HG03064 (cell line): ENCODE data around the gene KRT15.

Experiments
- ATAC-seq: cut with Tn5 transposase; IDR thresholded peaks from one replicate; pipeline ENCODE4 v1.9.1; 2021; ENCODE audit warnings: low read depth; ENCODE audit not compliant: unreplicated experiment

KRT15 gene

GRCh38 chr17:41518789-41519449 lies at the start of gene KRT15:
Gene KRT15, minus strand, starts transcription at chr17:41518890. Its CDS starts 63 bp downstream, at chr17:41518827.
- ATAC-seq, result no peak

GRCh38 chr17:41567317-41567716 lies 48.6 kb upstream of the KRT15 start:
- ATAC-seq, result no peak

DNA sequence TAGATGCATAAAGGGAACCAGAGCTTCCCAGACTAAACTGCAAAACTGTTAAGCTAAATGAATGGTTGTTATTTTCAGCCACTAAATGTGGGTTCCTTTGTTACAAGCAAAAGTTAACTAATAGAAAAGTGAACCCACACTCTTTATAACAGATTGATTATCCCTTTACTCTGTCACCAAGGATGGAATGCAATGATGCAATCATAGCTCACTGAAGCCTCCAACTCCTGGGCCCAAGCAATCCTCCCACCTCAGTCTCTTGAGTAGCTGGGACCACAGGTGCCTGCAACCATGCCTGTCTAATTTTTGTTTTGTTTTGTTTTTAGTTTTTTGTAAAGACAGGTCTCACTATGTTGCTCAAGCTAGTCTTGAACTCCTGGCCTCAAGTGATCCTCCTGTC lies 46.6 kb upstream of the KRT15 start:
- ATAC-seq, result no peak

DNA sequence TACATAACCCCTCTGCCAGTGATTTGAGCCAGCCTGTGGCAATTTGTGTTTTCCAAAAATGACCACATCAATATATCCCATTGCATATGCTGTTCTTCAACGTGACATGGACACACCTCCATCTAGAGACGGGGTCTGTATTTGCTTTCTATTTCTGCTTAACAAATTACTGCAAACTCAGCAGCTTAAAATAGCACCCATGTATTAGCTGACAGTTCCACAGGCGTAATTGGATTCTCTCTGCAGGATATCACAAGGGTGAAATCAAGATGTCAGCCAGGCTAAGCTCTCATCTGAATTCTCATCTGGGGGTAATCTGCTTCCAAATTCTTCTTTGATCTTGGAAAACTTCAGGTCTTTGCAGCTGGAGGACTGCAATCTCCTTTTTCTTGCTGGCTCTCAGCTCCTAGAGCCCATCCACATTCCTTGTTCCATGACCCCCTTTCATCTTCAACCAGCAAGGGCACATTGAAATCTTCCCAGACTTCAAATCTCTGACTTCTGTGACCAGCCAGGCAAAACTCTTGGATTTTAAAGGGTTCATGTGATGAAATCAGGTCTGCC lies 45.0 kb upstream of the KRT15 start:
- ATAC-seq, result no peak

- no peak for ATAC-seq
Measured at GRCh38 chr17:41561554-41561953, 42.9 kb upstream of the KRT15 start.

- no peak for ATAC-seq
Measured at GRCh38 chr17:41559548-41559947, 40.9 kb upstream of the KRT15 start.

DNA sequence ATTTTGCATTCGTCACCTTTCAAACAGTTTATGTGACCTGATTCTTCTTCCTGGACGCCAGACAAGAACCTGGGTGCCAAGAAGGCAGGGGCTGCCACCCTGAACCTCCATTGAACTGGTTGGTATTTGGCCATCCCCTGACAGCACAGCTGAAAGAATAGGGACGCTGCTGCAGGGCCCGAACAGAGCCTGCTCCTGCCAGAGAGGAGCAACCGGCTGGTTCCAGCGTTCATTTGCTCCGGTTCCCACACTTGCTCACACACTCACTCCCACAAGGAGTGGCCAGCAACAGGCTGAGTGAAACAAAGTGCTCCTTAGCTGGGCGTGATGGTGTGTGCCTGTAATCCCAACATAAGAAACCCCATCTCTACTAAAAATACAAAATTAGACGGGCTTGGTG lies 38.2 kb upstream of the KRT15 start:
- no peak for ATAC-seq

DNA sequence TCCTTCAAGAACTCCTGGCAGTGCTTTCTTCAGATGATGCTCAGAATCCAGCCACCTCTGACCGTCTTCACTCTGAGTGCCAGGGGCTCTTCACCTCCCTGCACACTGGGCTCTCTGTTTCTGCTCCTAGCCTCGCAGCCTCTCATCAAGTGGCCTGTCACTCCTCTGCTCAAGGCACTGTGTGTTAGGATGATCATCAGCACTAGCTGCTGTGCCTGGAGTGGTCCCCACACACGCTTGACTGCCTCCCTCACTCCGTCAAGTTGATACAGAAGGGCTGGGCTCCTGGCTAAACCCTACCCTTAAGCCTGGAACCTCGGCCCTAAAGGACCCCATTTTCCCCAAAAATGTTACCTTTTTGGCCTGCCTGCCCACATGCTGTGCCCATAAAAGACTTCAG lies 37.6 kb upstream of the KRT15 start:
- no peak for ATAC-seq

GRCh38 chr17:41555105-41555887 lies 36.6 kb upstream of the KRT15 start:
- ATAC-seq, result no peak

GRCh38 chr17:41553987-41554680 lies 35.4 kb upstream of the KRT15 start:
- no peak for ATAC-seq

DNA sequence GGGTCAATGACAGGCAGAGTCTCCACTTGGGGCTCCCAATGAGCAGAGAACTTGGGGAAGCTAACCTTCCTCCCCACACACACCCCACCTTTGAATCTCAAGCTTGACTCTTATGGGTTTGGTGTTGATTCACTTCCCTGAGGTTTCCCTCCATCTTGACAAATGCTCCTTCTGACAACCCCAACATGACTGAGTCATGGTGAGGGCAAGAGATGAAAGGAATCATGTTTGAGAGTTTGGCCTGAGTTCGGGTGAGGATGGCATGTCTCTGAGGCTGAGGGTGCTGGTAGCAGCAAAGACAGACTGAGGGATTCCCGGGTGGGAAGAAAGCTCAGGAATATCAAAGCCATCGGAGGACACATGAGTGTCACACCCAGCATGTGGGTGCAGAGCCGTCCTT lies 34.5 kb upstream of the KRT15 start:
- ATAC-seq, result no peak

DNA sequence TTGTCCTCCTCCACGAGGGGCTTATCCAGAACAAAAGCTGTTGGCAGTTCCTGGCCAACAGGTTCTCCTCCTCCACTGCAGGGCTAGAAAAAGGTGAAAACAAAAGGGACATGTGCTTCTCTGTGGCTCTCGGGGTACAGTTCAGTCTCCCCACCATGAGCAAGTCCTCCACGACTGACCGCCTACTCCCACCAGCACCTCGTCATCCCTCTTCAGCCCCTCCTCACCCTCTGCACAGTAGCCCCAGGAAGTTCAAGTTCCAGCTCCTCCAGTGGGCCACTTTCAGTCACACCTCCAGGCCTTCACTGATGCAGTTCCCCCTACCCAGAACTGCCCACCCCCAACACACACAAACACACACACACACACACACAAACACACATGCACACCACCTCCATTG lies 33.8 kb upstream of the KRT15 start:
- ATAC-seq, result no peak

DNA sequence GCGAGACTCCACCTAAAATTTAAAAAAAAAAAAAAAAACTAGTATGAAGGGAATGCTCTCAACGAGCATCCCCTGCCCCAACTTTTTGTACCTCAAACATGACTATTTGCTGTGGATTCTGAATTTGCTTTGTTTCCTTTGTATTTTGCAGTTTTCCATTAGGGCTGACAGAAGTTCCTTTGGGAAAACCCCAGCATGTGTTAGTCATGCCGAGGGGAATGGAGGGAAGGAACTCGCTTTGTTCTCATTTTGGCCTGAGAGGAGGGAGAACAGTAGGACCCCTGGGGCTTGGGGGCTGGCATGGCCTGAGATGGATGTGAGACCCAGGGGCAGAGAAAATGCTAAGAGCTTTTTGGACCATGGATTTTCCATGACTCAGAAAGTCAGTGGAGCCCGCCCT lies 32.7 kb upstream of the KRT15 start:
- ATAC-seq, result no peak

- no peak for ATAC-seq
Measured at GRCh38 chr17:41549596-41550039, 30.9 kb upstream of the KRT15 start.

GRCh38 chr17:41548844-41549595 lies 30.3 kb upstream of the KRT15 start:
- no peak for ATAC-seq

GRCh38 chr17:41547921-41548843 lies 29.5 kb upstream of the KRT15 start:
- no peak for ATAC-seq

- ATAC-seq, result no peak
Measured at GRCh38 chr17:41547378-41547841, 28.7 kb upstream of the KRT15 start.

DNA sequence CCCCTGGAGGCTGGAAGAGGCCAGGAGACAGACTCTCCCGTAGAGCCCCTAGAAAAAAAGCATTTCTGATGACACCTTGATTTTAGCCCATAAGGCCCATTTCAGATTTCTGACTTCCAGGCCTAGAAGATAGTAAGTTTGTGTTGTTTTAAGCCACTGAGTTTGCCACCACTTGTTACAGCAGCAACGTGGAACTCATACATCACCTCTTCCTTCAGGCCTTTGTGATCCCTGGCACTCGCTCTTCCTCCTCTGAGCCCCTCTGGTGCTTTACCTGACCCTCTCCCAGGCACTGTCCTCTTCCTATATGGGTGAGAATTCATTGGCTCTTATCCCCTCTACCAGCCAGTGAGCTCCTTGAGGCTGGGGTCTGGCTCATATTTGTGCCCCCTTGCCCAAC lies 28.1 kb upstream of the KRT15 start:
- ATAC-seq, result no peak

DNA sequence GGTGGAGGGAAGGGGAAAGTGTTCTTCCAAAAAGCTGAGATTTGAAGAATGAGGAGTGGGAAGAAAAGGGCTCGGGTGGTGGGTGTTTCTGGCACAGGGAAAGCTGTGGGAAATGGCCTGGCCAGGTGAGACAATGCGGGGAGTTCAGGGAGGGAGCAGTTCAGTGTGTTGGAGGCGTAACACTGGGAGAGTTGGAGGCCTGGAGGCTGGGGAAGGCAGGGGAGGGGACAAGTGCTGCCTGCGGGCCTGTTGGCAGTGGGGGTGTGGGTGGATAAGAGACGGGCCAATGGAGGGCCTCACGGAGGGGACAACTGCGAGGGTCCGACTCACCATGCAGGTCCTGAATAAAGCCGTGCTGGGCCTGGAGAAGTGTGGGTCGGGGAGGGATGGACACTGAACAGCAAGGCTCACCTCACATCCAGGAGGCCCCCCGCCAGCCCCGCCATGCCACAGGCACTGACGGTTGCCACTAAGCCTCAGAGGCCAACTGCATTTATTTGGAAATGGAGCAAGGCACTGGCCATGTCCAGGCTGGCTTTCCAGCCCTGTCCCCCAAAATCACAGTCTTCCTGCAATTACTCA lies 27.2 kb upstream of the KRT15 start:
- ATAC-seq, result no peak
